NOMO-1 treated with DMSO at 0.1 percent for 48 hours (cell line): ENCODE measurements around the gene KRT71.
"Not testable (repeated sequence)": the region's sequence is repeated elsewhere in the genome, so short reads cannot be mapped to it uniquely, and the experiment has no call there.

Experiments used
- DNase-seq: peaks from one replicate; lab custom pipeline; 2025; ENCODE audit not compliant: unreplicated experiment; lab: John Stamatoyannopoulos, UW

KRT71 gene

GRCh38 chr12:52552681-52553195 lies at the start of gene KRT71:
Gene KRT71, minus strand, starts transcription at chr12:52553145. Its CDS starts 68 bp downstream, at chr12:52553077.
- no peak for DNase-seq

DNA sequence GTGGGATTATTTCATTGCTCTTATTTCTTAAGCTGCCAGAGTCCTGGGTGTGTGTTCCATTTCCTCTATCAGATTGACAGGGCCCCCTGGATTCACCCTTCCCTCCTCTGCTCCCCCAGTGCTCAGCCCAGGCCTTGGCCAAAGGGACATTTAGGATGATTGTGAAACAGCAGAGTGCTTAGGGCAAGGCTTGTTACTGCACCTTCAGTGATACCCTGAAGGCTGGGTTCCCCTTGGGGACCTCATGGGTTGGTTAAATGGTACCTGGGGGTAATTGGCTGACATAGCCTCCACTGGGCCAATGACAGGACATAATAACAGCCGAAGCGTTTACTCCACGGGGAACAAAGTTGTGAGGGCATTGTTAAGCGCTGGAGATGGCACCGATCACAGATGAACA lies 49.6 kb upstream of the KRT71 start:
- no peak for DNase-seq

GRCh38 chr12:52601671-52602070 lies 48.7 kb upstream of the KRT71 start:
- no peak for DNase-seq

DNA sequence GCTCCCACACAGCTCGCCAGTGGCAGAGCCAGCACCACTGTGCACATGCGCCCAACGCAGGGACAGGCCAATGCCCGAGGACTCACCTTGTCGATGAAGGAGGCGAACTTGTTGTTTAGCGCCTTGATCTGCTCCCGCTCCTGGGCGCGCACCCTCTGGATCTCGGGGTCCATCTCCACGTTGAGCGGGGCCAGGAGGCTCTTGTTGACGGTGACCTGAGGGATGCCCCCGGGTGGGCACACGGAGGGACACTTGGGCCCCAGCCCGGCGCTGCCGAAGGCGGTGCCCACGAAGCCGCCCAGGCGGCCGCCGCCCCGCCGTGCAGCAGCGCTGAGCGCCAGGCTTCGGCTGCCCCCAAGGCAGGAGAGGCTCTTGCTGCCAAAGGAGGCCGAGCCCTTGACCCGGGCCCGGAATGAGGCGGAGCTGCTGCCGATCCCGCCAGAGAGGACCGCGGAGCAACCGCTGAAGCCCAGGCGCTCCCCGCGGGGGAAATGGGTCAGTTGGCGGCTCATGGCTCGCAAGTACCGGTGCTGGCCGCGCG lies 48.1 kb upstream of the KRT71 start, which contains the start of gene KRT72:
TSS of gene KRT72 (minus strand) at position 523 of the 541 bp plus-strand sequence. CDS start at position 512, 11 bp downstream.
- no peak for DNase-seq

- no peak for DNase-seq
Observed at GRCh38 chr12:52600475-52600874, 47.5 kb upstream of the KRT71 start.

- no peak for DNase-seq
Observed at GRCh38 chr12:52600071-52600470, 47.1 kb upstream of the KRT71 start.

DNA sequence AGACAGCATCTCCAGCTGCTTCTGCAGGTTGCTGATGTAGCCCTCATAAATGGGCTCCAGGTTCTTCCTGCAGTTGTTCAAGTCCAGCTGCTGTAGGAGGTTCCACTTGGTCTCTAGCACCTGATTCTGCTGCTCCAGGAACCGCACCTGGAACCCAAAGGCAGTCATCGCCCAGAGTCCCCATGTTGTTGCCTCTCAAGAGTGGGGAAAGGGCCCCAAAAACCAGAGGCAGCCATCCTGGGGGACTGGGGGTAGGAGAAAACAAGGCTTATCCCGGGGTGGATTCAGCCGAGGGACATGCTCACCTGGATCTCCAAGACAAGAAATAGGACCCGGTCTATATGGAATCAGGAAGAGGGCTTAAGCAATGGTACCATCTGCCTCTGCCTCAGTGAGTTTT lies 46.0 kb upstream of the KRT71 start:
- DNase-seq = no peak

DNA sequence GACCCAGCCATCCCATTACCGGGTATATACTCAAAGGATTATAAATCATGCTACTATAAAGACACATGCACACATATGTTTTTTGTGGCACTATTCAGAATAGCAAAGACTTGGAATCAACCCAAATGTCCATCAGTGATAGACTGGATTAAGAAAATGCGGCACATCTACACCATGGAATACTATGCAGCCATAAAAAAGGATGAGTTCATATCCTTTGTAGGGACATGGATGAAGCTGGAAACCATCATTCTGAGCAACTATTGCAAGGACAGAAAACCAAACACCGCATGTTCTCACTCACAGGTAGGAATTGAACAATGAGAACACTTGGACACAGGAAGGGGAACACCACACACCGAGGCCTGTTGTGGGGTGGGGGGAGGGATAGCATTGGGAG lies 41.3 kb upstream of the KRT71 start:
- not testable (repeated sequence) for DNase-seq

DNA sequence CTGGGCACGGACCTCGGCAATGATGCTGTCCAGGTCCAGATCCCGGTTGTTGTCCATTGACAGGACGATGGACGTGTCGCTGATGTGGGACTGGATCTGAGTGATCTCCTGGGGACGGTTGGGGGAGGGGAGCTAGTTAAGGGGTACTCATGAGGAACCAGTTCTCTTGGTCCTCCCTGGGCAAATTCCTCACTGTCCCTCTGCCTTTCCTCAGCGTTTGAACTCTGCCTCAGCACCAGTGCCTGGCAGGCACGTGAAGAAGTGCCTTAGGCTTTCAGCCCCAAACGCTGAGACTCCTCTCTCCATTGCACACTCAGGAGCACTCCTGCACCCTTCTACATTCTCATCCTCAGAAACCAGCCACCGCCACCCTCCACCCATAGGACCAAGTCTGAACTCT lies 38.6 kb upstream of the KRT71 start:
- no peak for DNase-seq

DNA sequence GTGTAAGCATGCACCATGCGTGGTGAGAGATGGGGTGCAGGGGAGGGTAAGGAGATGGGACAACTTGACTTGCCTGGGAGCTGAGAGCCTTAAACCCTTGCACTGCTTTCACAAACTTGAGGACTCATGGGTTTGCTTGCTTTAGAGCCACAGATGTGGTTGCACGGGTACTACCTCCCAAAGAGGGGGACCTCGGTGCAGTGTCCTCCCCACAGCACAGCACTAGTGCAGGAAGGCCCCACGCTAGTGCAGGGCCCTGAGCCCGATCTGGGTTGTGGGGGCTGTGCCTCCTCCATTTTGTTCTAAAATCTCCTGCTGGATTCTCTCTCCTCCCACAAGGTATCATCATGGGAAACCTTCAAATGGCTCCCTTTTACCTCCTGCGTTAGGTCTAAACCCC lies 37.1 kb upstream of the KRT71 start:
- DNase-seq = no peak

GRCh38 chr12:52587563-52587962 lies 34.6 kb upstream of the KRT71 start:
- DNase-seq = no peak

- DNase-seq = no peak
Observed at GRCh38 chr12:52585946-52586345, 33.0 kb upstream of the KRT71 start.

GRCh38 chr12:52585066-52585465 lies 32.1 kb upstream of the KRT71 start:
- DNase-seq = no peak

DNA sequence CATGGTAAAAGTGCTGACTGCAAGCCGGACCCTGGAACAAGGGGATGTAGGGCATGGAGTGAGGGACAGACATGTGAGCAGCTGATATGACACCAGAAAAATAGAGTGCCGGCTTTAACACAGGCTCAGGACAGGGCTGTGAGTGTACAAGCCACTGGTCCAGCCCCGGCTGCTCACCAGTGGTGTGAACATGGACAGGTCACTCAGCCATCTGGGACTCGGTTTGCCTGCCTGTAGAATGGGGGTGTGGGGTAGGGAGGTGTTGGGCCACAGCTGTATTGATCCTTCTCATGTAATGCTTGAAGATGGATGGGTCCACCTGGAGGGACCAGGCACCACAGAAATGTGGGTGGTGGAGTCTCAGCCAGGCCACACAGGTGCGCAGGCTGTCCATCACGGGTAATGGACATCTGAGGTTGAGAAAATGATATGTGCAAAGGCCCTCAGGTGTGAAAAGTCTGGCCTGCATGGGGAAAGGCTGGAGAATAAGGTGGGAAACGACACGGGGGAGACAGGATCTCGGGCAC lies 31.3 kb upstream of the KRT71 start:
- no peak for DNase-seq

GRCh38 chr12:52582971-52583456 lies 30.1 kb upstream of the KRT71 start:
- peak; percentile 17 for DNase-seq

GRCh38 chr12:52582486-52582885 lies 29.5 kb upstream of the KRT71 start:
- no peak for DNase-seq

GRCh38 chr12:52581481-52581880 lies 28.5 kb upstream of the KRT71 start:
- no peak for DNase-seq

DNA sequence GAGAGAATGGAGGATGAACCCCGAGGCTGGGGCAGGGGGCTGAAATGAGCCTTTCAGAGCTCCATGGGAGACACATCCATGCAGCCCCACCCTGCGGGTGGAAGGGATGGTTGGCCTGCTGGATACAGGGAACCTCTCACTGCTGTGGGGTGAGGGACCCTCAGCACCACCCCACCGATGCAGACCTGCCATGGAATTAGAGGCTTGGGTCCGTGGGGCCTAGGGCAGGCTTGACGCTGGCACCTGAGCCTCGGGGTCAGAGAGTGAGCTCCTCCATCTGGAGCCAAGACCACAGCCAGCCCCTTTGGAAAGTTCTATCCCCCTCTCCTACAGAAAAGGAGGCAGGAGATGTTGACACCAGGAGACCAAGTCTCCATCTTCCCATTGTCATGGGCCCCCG lies 28.1 kb upstream of the KRT71 start:
- no peak for DNase-seq

DNA sequence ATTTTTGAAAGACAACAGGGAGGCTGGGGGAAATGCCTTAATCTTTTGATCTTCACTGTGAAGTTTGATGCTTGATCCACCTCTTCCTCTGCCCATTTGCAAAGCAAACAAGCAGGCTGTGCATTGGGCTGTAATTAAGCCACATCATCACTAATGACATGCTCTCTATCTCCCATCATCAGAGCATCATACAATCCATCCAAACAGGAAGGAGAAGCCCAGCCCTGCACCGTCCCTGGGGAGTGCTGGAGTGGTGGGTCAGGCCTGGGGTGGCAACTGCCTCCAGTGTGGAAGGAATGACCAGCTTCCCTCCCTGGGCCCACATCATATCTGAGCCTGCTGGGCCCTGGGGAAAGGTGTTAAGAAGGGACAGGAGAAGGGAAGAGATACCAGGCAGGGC lies 27.6 kb upstream of the KRT71 start:
- no peak for DNase-seq

DNA sequence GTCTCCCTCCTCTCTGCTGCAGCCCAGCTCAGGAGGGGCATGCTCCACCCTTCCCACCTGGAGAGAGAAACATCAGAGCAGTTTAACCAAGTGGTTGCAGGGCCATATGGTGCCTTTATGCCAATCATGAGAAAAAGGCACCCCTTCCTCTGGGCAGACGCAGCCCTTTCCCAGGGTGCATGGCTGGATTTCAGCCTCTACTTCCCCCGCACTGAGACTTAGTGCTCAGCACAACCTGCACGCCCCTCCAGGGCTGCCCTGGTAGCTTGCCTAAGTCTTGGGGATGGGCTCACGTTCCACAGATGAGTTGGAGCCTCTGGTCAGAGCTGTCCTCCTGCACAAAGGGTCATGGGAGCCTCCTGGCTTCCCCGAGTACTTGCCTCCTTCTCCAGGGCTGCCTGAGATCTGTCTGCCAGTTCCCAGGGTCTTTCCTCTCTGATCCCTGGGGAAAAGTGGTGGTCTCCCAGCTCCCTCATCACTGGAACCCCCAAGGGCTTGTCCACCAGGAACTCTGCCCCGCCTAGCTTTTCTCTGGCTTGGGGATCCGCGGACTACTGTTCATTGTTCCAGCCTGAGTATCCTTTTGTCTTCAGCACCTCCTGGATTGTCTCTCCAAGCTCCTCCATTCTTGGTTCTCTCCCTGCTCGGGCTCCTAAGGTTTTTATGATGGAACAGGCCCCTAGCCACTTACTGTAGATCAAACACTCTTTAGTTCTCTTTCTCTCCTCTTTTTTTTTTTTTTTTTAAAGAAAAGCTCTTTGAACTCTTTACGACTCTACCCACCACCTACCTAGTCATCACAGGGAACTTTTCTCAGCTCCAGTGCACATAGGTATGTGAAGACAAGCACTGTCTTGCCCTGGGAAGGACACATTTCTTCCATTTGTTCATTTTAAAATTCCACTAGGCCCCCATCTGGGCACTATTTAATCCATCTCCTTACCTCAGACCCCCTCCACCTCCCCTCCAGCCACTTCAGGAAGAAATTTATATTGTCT lies 26.8 kb upstream of the KRT71 start:
- DNase-seq = no peak

DNA sequence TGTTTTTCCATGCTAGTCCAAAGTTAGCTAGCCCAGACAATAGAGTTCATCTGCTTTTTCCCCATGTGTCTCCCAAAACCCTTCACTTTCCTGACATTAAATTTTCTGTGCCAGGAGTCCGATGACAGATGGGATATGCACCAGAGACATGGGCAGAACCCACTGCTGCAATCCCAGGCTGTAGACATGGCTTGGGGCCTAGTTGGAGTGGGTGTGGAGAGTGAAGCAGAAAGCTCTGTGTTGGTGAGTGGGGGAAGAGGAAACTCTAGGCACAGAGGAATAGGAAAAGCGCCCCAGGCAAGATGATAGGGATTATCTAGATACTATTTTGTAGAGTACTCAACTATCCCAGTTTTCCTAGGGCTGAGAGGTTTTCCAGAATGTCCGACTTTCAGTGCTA lies 25.5 kb upstream of the KRT71 start:
- no peak for DNase-seq

- DNase-seq = no peak
Observed at GRCh38 chr12:52577316-52577715, 24.4 kb upstream of the KRT71 start.
